PC-9 (cell line): ENCODE data around the gene TMCC1. TPM values are rescaled to one million over a fixed set of nuclear protein-coding genes. Genes with fewer than 3 reads are reported as not detected.

Experiments used
- BruUV-seq: library from RNA; stranded (reverse); fragments of 400-500 nt; replicated peaks from 2 replicates; lab custom pipeline; 2021; lab: Mats Ljungman, UMichigan
- CTCF ChIA-PET: fragments of 300-600 bp; sonication (Branson Sonifier 250); formaldehyde crosslinking; loops from one replicate; lab custom pipeline; 2022; ENCODE audit warnings: antibody characterized with exemption; lab: Charles Lee
- POLR2A ChIA-PET: fragments of 300-600 bp; sonication (Branson Sonifier 250); formaldehyde crosslinking; loops from one replicate; lab custom pipeline; 2022; ENCODE audit warnings: antibody characterized with exemption; ENCODE audit not compliant: unreplicated experiment; lab: Charles Lee
- DNase-seq, 2 experiments: peaks; one replicate each; pipeline versions ENCODE4 v3.0.0 to v3.0.0-alpha.2; 2015 to 2022; ENCODE audit warnings: mixed read lengths in 1 of 2
- H2AFZ ChIP-seq: fragments of 200-600 bp; sonication (generic); 2 replicates; pipeline ENCODE4 v1.8.1; 2017; ENCODE audit warnings: antibody characterized with exemption
- H3F3A ChIP-seq: fragments of 200-600 bp; sonication (generic); 2 replicates; pipeline ENCODE4 v1.8.1; 2017; ENCODE audit warnings: antibody characterized with exemption, mild to moderate bottlenecking, low read depth; ENCODE audit not compliant: insufficient read depth
- H3K27ac ChIP-seq: fragments of 200-600 bp; sonication (generic); 2 replicates; pipeline ENCODE4 v1.6.1; 2016; ENCODE audit warnings: mixed run types
- H3K27me3 ChIP-seq: fragments of 200-600 bp; sonication (generic); 2 replicates; pipeline ENCODE4 v1.6.1; 2016; ENCODE audit warnings: low read depth, mixed run types; ENCODE audit not compliant: insufficient read depth
- H3K36me3 ChIP-seq: fragments of 200-600 bp; sonication (generic); 2 replicates; pipeline ENCODE4 v1.6.1; 2016; ENCODE audit warnings: low read depth, mixed run types
- H3K4me1 ChIP-seq: fragments of 200-600 bp; sonication (generic); replicated peaks from 2 replicates; pipeline ENCODE4 v1.6.1; 2016; ENCODE audit warnings: mixed run types; ENCODE audit not compliant: insufficient read depth
- H3K4me2 ChIP-seq: fragments of 200-600 bp; sonication (generic); 2 replicates; pipeline ENCODE4 v1.6.1; 2017; ENCODE audit warnings: mixed run types
- H3K4me3 ChIP-seq: fragments of 200-600 bp; sonication (generic); 2 replicates; pipeline ENCODE4 v1.6.1; 2016; ENCODE audit warnings: mixed run types
- H3K79me2 ChIP-seq: fragments of 200-600 bp; sonication (generic); 2 replicates; pipeline ENCODE4 v1.6.1; 2017; ENCODE audit warnings: low read depth, mixed run types
- H3K9me2 ChIP-seq: fragments of 200-600 bp; sonication (generic); 2 replicates; pipeline ENCODE4 v1.8.1; 2017; ENCODE audit warnings: mild to moderate bottlenecking; ENCODE audit not compliant: insufficient read depth
- H3K9me3 ChIP-seq: fragments of 200-600 bp; sonication (generic); 2 replicates; pipeline ENCODE4 v1.8.1; 2016; ENCODE audit warnings: low read depth; ENCODE audit not compliant: insufficient read depth
- H4K20me1 ChIP-seq: fragments of 200-600 bp; sonication (generic); 2 replicates; pipeline ENCODE4 v1.8.1; 2017; ENCODE audit not compliant: insufficient read depth
- CTCF ChIP-seq: fragments of 200-600 bp; sonication (generic); conservative IDR thresholded peaks from 2 replicates; pipeline ENCODE4 v1.6.1; 2017; ENCODE audit warnings: mixed run types, antibody characterized with exemption, mild to moderate bottlenecking, moderate library complexity
- EZH2 ChIP-seq: fragments of 200-600 bp; sonication (generic); IDR thresholded peaks from 2 replicates; pipeline ENCODE4 v1.8.0; 2017; ENCODE audit warnings: antibody characterized with exemption, low read depth
- intact Hi-C: fragments of 100-400 bp; cut with micrococcal nuclease; formaldehyde crosslinking; loops from one replicate; pipeline ENCODE4 v1.10.0; 2022; ENCODE audit not compliant: unreplicated experiment
- total RNA-seq: library from RNA; stranded (reverse); gene quantifications from 2 replicates; pipeline ENCODE4 v1.2.3, GENCODE V29; 2021

The TMCC1 gene
- total RNA-seq, 1 experiment from 2014 or later: 41.4 TPM

- Histone ChIP-seq H3K79me2 (peaks cover 92% of the 10 kb centered on the region), H3K27me3 (no peaks in the 10 kb centered on the region), H3K9me2 (no peaks in the 10 kb centered on the region), H3K27ac (peak overlapping the region; percentile 95), H3K4me2 (peak overlapping the region; percentile 74), H3K9me3 (no peaks in the 10 kb centered on the region), H3K36me3 (peaks cover 24% of the 10 kb centered on the region; the same call in 1 of the 2 replicates), H4K20me1 (no peaks in the 10 kb centered on the region), H2AFZ (no peak overlapping the region), H3F3A (peaks cover 66% of the 10 kb centered on the region), H3K4me1 (peaks cover 94% of the 10 kb centered on the region), H3K4me3 (peak overlapping the region; percentile 22; the same call in 1 of the 2 replicates)
- ChIA-PET POLR2A (interaction anchor here (0.6 to 1.3 kb wide), 2 partner anchors 12 to 328 kb away, joined by 5 to 8 read pairs; no protein-coding TSS in a partner anchor), CTCF (interaction anchor here (1.4 to 1.6 kb wide), 2 partner anchors 34 to 131 kb away, joined by 4 to 5 read pairs; no protein-coding TSS in a partner anchor)
- intact Hi-C loops: loop anchor here (2.0 kb wide), 1 partner anchor 15 kb away; no protein-coding TSS in a partner anchor
- DNase-seq: peak in 1 of 2 experiments; percentile 43
- BruUV-seq: no TSS peak
- no peak for TF ChIP-seq EZH2
- no peak for TF ChIP-seq CTCF
These were observed 231.3 kb downstream of the TMCC1 start for GRCh38 chr3:129662191-129662608.

DNA sequence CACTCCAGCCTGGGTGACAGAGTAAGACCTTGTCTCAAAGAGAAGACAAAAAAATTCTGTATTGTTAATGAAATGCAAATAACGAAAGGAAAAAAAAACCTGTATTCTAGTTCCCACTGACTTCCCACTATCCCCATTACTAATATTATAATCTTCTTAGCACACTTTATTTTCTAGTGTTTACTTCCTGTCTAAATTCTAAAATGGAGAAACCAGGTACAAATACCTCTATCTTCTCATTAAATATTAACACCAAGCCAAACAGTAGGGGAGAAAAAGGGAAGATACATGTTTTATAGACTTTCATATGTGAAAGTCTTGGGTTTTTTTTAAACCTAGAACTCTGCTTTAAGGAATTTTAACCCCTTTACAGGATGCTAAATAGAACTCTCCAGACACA, 231.7 kb downstream of the TMCC1 start:
- H3F3A ChIP-seq: peaks cover 64% of the 10 kb centered on the region
- TF ChIP-seq EZH2 (no peak), CTCF (no peak)
- no peaks in the 10 kb centered on the region for H3K27me3 ChIP-seq
- H4K20me1 ChIP-seq: no peaks in the 10 kb centered on the region
- peak overlapping the region; percentile 74 for H3K4me2 ChIP-seq
- no peaks in the 10 kb centered on the region for H3K9me2 ChIP-seq
- intact Hi-C loops: loop anchor here (2.0 kb wide), 1 partner anchor 15 kb away; no protein-coding TSS in a partner anchor
- ChIA-PET CTCF (no interaction called here), POLR2A (interaction anchor here (0.6 to 0.7 kb wide), 2 partner anchors 10 to 132 kb away, joined by 3 to 6 read pairs; no protein-coding TSS in a partner anchor)
- peak overlapping the region; percentile 95 for H3K27ac ChIP-seq
- peaks cover 95% of the 10 kb centered on the region for H3K4me1 ChIP-seq
- BruUV-seq: no TSS peak
- H3K79me2 ChIP-seq: peaks cover 92% of the 10 kb centered on the region
- H3K36me3 ChIP-seq: peaks cover 24% of the 10 kb centered on the region; the same call in 1 of the 2 replicates
- no peak overlapping the region; the same call in 1 of the 2 replicates for H3K4me3 ChIP-seq
- no peaks in the 10 kb centered on the region for H3K9me3 ChIP-seq
- no peak overlapping the region for H2AFZ ChIP-seq
- DNase-seq: no peak

GRCh38 chr3:129658110-129658843, 235.2 kb downstream of the TMCC1 start:
- Histone ChIP-seq H2AFZ (no peak overlapping the region), H3K4me3 (no peak overlapping the region), H3K36me3 (peaks cover 41% of the 10 kb centered on the region; the same call in 1 of the 2 replicates), H3K9me2 (no peaks in the 10 kb centered on the region), H3K27me3 (no peaks in the 10 kb centered on the region), H3K4me1 (peaks cover 80% of the 10 kb centered on the region), H3K27ac (peak overlapping the region; percentile 64), H3K9me3 (no peaks in the 10 kb centered on the region), H4K20me1 (no peaks in the 10 kb centered on the region), H3F3A (peaks cover 33% of the 10 kb centered on the region), H3K79me2 (peaks cover 89% of the 10 kb centered on the region), H3K4me2 (peak overlapping the region; percentile 31)
- TF ChIP-seq CTCF (no peak), EZH2 (no peak)
- no TSS peak for BruUV-seq
- ChIA-PET POLR2A (interaction anchor here (0.6 to 0.7 kb wide), 3 partner anchors 25 to 437 kb away, joined by 3 to 6 read pairs (median 3); no protein-coding TSS in a partner anchor), CTCF (interaction anchor here (0.5 to 0.9 kb wide), 2 partner anchors 376 to 440 kb away, joined by 4 to 5 read pairs; no protein-coding TSS in a partner anchor)
- intact Hi-C loops: no loop called here
- DNase-seq: no peak
